HUES48 (cell line): Measurements from ENCODE around the gene TCF20.

Source experiments
- H3K27ac ChIP-seq: one replicate; pipeline ENCODE4 v1.7.0; 2013; ENCODE audit warnings: low read depth, low read length, inconsistent platforms
- H3K27me3 ChIP-seq: 2 replicates; pipeline ENCODE4 v1.6.1; 2013; ENCODE audit warnings: mild to moderate bottlenecking, low read length; ENCODE audit not compliant: control insufficient read depth, insufficient read depth
- H3K36me3 ChIP-seq: 2 replicates; pipeline ENCODE4 v1.6.1; 2013; ENCODE audit warnings: low read length; ENCODE audit not compliant: control insufficient read depth, insufficient read depth
- H3K4me1 ChIP-seq: 2 replicates; pipeline ENCODE4 v1.6.1; 2013; ENCODE audit warnings: mild to moderate bottlenecking, low read length; ENCODE audit not compliant: control insufficient read depth, insufficient read depth
- H3K4me3 ChIP-seq: 2 replicates; pipeline ENCODE4 v1.5.1; 2013; ENCODE audit warnings: mild to moderate bottlenecking, low read depth, low read length
- H3K9ac ChIP-seq: 2 replicates; pipeline ENCODE4 v1.6.1; 2013; ENCODE audit warnings: mild to moderate bottlenecking, low read depth, low read length, moderate library complexity
- H3K9me3 ChIP-seq: 2 replicates; pipeline ENCODE4 v1.6.1; 2013; ENCODE audit warnings: low read length; ENCODE audit not compliant: control insufficient read depth, insufficient read depth

The TCF20 gene

DNA sequence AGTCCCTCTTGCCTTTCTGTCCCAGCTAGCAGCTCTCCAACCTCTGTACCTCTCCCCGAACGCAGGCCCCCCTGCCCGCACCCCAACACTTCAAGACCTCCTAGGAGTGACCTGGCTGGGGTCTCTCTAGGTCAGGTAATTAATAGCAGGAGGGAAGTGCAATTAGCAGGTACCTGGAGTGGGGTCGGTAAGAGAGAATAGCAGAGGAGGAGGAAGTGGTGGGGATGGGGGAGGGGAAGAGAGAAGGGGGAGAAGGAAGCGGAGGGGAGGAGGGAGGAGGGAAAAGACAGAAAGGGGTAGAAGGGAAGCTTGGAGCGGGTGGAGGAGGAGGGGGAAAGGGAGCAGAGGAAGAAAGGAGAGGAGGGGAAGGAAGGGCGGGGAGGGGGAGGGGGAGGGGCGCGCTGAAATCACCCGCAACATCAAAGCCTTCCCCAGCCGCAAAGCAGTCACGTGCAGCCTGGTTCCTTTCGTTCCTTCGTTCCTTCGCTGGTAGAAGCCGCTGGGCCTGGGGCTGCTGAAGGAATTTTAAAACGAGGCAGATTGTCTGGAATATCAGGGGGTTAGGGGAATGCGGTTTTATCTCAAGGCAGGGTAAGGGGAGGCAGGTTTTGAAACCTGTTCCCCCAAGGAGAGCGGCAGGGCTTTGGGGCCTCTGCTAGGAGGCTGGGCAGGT lies 29.3 kb upstream of the TCF20 start:
- Histone ChIP-seq H3K4me3 (peak overlapping the region; percentile 51), H3K27me3 (peaks cover 10% of the 10 kb centered on the region; the same call in 1 of the 2 replicates), H3K9ac (no peak overlapping the region), H3K27ac (peak overlapping the region; percentile 65), H3K36me3 (no peaks in the 10 kb centered on the region), H3K4me1 (peaks cover 52% of the 10 kb centered on the region), H3K9me3 (no peaks in the 10 kb centered on the region)

DNA sequence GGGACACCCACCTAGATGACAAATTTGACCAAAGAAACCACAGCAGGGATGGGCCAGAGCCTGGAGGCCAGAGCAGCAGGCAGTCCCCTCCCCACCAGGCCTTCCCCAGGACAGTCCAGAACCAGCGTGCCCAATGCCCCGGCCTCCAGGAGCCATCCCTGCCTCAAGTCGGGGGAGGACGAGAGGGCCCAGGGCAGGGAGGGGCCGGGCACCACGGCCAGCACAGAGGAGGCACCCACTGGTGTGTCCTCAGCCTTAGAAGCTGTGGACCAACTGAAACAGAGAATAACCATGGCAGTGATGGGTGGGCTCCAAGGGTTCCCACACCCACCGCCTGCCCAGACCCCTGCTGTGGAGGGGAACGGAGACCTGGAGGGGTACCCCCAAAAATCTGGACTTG lies 28.3 kb upstream of the TCF20 start:
- H3K27me3 ChIP-seq: peaks cover 4% of the 10 kb centered on the region; the same call in 1 of the 2 replicates
- H3K4me1 ChIP-seq: peaks cover 48% of the 10 kb centered on the region
- no peaks in the 10 kb centered on the region for H3K36me3 ChIP-seq
- no peak overlapping the region for H3K4me3 ChIP-seq
- H3K27ac ChIP-seq: no peak overlapping the region
- no peak overlapping the region for H3K9ac ChIP-seq
- no peaks in the 10 kb centered on the region for H3K9me3 ChIP-seq

DNA sequence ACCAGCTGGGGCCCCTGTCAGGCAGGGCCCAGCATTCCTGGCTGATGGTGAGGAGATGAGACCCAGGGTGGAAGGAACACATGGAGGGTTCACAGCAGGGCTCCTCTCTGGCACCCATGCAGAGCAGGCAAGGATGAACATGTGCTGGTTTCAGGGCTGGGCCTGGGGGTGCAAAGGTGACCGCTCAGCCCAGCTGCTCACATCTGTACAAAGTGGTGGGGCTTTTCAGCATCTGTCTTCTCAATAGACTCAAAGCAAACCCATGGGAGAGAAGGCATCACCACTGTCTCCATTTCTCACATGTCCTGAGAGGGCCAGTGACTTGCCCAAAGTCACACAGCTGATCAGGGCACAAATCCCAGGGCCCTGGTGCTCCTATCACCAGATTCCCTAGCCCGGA lies 27.3 kb upstream of the TCF20 start:
- Histone ChIP-seq H3K9me3 (no peaks in the 10 kb centered on the region), H3K4me1 (peaks cover 48% of the 10 kb centered on the region)

DNA sequence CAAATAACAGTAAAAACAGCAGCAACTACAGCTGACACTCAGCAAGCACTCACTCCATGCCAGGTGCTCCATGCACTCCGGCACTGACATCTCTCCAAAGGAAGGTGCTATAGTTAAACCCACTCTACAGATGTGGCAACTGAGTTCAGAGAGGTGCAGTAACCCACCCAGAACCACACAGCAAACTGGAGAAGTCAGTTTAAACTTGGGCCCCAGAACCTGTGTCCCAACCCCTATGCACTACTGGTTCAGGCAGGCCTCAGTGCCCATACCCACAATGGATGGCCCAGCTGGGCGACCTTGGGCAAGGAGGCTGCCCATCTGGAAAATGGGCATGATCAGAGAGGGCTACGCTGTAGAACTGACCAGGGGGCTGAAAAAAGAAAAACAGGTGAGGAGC lies 26.4 kb upstream of the TCF20 start:
- Histone ChIP-seq H3K9me3 (no peaks in the 10 kb centered on the region), H3K9ac (no peak overlapping the region), H3K4me3 (no peak overlapping the region), H3K36me3 (no peaks in the 10 kb centered on the region), H3K4me1 (peaks cover 55% of the 10 kb centered on the region), H3K27me3 (peaks cover 4% of the 10 kb centered on the region; the same call in 1 of the 2 replicates), H3K27ac (no peak overlapping the region)

More for the DNA sequence above, 27.3 kb upstream of the TCF20 start:
- Histone ChIP-seq H3K27ac (no peak overlapping the region), H3K4me3 (no peak overlapping the region), H3K36me3 (no peaks in the 10 kb centered on the region), H3K9ac (no peak overlapping the region), H3K27me3 (peaks cover 4% of the 10 kb centered on the region; the same call in 1 of the 2 replicates)

DNA sequence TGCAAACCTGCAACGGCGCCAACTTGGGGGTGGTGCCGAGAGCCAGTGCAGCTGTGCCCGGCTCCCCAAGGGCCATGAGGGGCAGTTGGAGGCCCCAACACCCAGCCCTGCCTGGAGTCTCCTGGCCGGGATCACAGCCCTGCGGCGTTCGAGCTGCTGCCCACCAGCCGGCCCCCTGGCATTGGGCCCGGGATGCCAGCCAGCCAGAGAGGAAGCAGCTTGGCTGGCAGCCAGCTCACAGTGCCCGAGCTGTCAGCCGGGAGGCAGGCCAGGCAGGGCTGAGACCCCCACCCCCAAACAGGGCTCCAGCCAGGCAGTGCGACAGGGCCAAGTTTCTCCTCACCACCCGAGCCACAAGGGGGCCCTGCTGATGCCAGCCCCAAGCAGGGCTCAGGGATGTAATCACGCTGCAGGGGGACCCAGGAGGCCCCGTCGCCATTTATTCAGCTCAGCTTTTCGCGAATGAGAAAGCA lies 26.0 kb upstream of the TCF20 start:
- no peak overlapping the region for H3K9ac ChIP-seq
- no peaks in the 10 kb centered on the region for H3K9me3 ChIP-seq
- no peak overlapping the region for H3K4me3 ChIP-seq
- H3K27ac ChIP-seq: no peak overlapping the region
- H3K27me3 ChIP-seq: peaks cover 2% of the 10 kb centered on the region; the same call in 1 of the 2 replicates
- H3K4me1 ChIP-seq: peaks cover 51% of the 10 kb centered on the region
- H3K36me3 ChIP-seq: no peaks in the 10 kb centered on the region

DNA sequence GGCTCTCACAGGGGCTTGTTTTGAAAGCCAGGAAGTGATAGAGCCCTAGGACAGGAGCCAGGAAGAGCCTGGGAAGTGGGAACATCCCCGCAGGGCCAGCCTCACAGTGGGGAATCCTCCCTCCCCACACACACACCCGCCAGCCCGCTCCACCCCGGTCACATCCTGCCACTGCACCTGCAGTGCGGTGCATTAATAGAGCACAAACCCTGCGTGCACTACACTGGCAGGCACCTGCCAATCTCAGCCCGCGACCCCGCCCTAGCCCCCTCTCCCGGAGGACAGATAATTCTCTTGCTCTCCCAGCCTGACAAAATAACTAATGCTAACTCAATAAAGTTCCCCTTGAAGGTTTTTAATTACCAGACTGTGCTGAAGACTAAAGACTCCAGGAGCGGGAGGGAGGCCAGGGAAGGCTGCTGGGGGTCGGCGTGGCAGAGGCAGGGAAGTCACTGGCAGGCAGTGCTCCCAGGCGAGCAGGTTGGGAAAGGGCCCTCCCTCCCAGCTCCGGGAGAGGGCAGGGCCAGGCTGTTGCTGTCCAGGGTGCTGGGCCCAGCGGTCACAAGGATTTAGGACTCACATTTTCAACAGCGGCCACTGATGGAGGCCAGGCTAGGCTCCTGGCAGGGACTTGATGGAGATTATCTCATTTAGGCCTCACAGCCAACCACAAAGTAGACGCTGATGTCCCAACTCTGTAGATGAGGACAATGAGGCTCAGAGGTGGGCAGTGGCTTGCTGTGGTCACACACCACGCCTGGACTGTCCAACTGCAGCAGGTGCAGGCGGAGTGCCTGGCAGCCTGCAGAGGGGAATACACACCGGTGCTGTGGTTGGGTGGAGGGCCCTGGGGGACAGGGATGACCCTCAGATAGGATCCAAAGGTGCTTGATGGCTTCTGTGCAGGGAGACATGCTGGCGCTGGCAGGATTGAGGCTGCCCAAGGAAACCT lies 23.9 kb upstream of the TCF20 start:
- H3K9me3 ChIP-seq: no peaks in the 10 kb centered on the region
- no peak overlapping the region for H3K27ac ChIP-seq
- H3K4me1 ChIP-seq: peaks cover 36% of the 10 kb centered on the region

DNA sequence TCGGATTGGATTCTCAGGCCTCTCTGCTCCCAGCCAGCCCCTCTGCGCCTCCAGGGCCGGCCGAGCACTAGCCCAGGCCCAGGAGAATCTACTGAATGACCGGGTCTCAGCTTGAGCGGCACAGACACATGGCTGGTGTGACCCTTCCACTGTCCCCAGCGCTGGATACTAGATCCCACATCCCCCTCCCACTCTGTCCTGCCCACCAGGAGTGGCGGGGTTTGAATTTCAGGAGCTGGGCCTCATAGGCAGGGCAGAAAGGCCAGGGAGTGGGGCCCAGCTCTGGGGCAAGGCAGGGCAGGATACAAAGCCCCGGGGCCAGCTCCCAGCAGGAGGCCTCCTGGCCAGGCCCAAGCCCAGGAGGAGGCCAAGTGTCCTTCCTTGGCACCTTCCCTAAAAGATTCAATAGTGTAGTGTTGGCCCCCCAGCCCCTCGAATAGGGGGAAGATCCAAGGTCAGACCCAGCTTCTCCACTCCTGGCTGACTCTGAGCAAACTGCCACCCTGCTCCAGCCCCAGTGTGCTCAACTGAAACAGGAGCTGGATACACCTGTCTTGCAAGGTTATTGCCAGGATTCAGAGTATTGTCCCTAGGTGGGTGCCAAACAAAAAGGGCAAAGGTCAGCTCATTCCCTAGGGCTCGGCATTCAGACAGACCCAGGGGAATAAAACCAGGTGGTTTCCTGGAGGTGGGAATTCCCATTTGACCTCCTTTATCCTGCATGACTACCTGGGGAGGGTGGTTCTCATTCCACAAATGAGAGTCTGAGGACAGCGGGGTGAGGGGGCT lies 22.5 kb upstream of the TCF20 start:
- H3K4me3 ChIP-seq: no peak overlapping the region
- H3K4me1 ChIP-seq: peaks cover 27% of the 10 kb centered on the region
- H3K9ac ChIP-seq: no peak overlapping the region
- no peaks in the 10 kb centered on the region for H3K9me3 ChIP-seq
- peak overlapping the region; percentile 48 for H3K27ac ChIP-seq
- H3K36me3 ChIP-seq: no peaks in the 10 kb centered on the region
- H3K27me3 ChIP-seq: no peaks in the 10 kb centered on the region; the same call in 1 of the 2 replicates

More for the DNA sequence above, 23.9 kb upstream of the TCF20 start:
- Histone ChIP-seq H3K27me3 (no peaks in the 10 kb centered on the region; the same call in 1 of the 2 replicates), H3K9ac (no peak overlapping the region), H3K4me3 (no peak overlapping the region), H3K36me3 (no peaks in the 10 kb centered on the region)

DNA sequence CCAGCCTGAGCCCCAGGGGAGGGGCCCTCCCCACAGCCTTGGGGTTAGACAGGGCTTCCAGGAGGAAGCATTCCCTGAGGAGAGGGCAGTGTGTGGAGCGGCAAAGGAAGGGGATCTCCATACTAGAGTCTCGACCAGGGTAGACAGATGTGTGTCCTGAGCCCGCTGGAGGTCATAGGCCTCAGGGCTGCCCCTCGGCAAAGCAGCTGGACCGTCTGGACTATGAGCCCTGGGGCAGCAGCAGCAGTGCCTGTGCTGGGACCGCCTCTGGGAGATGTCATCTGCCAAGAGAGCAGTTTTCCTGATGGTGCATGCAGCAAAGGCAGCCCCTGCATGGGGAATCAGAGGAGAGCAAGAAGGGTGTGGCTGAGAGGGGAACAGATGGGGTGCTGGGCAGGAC lies 20.8 kb upstream of the TCF20 start:
- H3K4me3 ChIP-seq: no peak overlapping the region
- no peak overlapping the region for H3K27ac ChIP-seq
- peaks cover 7% of the 10 kb centered on the region for H3K27me3 ChIP-seq
- no peak overlapping the region for H3K9ac ChIP-seq
- H3K9me3 ChIP-seq: no peaks in the 10 kb centered on the region
- H3K36me3 ChIP-seq: no peaks in the 10 kb centered on the region
- peaks cover 24% of the 10 kb centered on the region for H3K4me1 ChIP-seq

DNA sequence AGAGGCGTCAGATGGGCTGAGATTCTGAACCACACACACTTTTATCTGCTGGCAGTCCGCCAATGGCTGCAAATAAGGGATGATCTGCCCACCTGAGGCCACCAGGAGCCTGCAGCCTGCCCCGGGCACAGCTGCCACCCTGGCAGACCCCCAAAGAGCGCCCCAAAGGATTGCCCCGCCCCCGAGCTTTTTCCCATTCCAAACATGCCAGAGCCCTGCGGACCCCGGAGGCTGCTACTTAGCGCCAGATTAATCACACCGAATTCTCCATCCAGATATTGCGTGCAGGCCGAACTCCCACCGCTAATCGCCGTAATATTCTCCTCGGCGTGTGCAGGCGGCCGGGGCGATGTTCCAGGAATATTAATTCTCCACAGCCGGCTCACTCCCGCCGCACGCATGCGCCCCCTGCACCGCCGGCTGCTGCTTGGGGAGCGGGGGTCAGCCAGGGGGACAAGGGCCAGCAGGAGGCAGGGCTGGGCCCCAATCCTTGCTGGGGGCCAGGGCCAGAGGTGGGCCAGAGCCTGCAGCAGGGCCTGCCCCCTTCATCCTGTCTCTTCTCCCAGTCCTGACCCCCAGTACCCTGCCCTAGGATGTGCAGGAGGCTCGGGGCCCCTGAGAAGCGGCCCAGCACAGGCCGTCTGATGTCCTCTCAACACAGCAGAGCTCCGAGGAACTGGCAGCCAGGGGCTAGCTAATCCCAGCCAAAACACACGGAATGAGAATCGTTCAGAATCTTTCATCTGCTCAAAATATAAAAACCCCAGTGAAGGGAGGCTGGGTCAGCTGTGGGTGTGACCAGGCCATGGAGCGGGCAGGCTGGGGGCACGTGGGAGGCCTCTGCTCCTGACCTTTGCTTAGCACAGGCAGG lies 19.5 kb upstream of the TCF20 start:
- Histone ChIP-seq H3K27me3 (peaks cover 17% of the 10 kb centered on the region), H3K4me1 (peaks cover 24% of the 10 kb centered on the region), H3K9me3 (no peaks in the 10 kb centered on the region), H3K36me3 (no peaks in the 10 kb centered on the region), H3K27ac (no peak overlapping the region), H3K4me3 (no peak overlapping the region), H3K9ac (no peak overlapping the region)

DNA sequence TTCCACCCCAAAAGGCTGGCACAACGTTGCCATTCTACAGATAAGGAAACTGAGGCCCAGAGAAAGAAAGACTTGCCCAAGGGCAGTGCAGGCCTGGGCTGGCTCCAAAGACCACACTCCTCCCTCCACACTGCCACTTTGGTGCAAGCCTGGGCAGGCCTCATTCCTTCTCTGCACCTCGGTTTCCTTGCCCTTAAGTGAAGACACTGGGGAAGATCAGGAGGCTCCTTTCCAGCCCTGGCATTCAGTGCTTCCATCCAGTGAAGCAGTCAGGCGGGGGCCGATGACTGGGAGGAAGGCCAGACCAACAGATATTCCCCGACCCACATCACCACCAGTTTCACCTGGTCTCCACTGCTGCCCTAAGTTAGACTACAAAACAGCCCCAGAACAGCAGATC lies 18.3 kb upstream of the TCF20 start:
- Histone ChIP-seq H3K9me3 (no peaks in the 10 kb centered on the region), H3K27ac (no peak overlapping the region), H3K9ac (no peak overlapping the region), H3K4me3 (no peak overlapping the region), H3K27me3 (peaks cover 28% of the 10 kb centered on the region), H3K4me1 (peaks cover 19% of the 10 kb centered on the region), H3K36me3 (no peaks in the 10 kb centered on the region)
